Measurements from ENCODE around the gene DNAH10.
"Not testable (repeated sequence)": the region's sequence is repeated elsewhere in the genome, so short reads cannot be mapped to it uniquely, and the experiment has no call there.

DNAH10 gene

DNA sequence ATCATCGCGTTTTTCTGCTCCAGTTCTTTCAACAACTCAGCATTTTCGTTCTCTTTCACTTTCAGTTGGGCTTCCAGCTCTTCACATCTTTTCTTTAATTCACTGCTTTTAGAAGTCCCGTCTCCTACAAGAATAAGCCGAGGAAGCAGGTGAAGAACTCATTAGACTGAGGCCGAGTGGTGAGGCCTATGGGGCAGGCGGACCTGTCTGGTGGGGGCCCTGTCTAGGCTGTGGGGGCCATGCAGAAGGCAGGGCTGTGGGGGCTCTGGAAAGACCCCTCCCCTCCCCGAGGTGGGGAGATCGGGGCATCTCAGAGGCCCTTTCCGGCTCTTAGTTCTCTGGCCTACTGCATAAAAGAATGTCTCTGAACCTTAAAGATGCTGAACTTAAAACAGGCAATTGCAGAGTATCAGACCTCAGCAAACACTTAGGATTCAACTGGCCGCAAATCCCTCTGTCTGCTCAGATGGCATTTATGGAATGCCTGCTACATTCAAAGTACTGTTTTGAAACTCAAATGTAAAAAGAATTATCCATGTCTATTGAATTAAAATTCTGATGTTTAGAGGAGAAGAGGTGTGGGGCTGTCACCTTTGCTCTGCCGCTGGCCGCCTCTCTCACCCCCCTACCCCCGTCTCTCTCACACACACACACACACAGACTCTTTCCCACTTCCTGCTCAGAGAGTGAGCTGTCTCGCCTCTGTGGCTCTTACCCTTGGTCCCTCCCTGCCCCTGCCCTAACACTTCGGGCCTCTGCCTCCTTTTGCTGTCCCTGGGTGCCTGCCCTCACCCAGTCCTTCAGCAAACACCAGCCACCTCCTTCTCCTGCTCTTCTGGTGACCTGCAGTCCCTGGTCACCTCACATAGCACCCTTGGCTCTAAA lies 175.8 kb downstream of the DNAH10 start:
- DNase-seq = peak; percentile 62 to 68

GRCh38 chr12:123938679-123939480 lies 176.8 kb downstream of the DNAH10 start:
- DNase-seq = peak; percentile 39

DNA sequence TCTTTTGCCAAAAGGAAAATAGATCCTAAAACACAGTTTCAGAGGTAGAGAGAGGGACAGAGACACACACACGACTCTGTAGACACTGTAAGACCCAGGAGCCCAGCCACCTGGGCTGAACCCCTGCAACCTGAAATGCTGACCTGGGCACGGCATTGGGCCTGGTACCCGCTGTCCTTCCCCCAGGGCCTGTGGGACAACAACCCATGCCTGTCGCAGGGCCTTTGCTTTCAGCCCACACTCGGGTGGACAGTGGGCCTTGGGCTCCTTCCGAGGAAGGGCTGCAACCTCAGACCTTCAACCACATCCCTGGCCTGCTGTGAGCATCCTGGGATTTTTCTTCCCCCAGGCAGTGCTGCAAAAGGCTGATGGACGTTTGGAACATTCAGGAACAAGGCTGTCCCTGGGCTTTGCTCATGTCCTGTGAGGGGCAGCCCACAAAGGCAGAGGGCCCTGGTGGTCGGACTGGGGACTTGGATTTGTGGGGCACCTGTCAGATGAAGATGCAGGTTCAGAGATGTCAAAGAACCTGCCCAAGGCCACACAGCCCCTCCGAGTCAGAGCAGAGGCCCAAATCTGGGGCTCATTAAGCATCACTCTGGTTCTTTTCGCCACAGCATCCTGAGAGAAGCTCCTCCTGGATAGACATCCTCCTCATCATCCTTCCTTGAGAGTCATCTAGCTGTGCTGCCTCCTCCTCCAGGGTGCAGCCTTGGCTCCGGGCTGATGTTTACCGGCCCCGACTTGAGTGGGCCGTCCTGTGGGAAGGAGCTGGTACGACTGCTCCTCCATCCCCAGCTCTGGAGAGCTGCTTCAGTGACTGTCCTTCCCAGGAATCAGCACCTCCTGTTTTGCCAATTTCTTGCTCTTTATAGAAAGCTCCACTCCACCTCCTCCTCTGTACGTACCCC lies 177.9 kb downstream of the DNAH10 start:
- DNase-seq = no peak

GRCh38 chr12:123940627-123940966 lies 178.5 kb downstream of the DNAH10 start:
- DNase-seq = no peak

GRCh38 chr12:123941000-123941399 lies 178.9 kb downstream of the DNAH10 start:
- DNase-seq = peak in 1 of 2 experiments; percentile 8

GRCh38 chr12:123941624-123942237 lies 179.6 kb downstream of the DNAH10 start:
- DNase-seq = peak in 1 of 2 experiments; percentile 1

DNA sequence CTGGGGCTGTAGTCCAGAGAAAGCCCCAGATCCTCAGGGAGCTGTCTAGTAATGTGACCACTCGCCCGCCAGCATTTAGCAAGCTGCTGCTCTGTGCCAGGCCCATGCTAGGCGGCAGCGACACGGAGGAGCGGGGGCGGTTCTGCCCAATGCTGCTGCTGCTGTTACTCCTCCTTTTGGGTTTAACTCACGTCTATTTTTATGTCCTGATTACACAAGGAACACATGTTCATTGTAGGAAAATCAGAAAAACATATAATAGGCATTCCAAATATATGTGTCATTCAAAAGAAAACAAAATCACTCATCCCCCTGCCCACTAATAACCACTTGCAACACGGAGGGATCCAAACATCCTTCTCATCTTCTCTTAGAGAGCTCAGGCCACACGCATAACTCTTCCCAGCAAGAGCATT lies 180.1 kb downstream of the DNAH10 start:
- no peak for DNase-seq

DNA sequence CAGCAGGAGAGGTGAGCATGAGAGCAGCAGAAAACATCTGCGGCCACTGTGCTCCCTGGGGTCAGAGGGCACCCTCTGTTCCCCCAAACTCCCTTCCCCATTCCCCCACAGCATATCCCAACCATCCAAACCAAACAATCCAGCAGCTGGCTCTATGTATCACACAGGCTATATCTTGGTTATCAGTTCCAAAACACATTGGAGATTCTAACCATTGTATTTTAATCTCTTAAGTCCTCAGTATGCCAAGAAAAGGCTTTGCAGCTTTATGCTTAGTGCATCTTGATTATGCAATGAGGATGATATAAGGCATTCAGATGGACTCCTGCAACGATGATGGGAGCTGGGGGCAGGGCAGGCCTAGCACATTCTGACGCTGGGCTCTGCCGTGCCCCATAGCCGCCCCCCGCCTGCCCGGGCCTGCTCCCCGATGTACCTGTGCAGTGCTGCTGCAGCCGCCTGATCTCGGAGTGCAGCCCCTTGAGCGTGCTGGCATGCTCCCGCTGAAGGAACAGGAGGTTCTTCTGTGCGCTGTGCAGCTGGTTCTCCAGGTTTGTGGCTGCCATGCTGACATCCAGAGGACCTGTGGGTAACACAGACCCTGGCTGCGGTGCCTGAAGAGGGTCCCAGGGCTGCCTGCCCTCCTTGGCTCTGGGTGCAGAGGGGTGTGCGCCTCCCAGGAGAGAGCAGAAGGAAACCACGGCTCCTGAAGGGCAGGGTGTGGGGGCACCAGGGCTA lies 181.0 kb downstream of the DNAH10 start:
- DNase-seq = no peak

DNA sequence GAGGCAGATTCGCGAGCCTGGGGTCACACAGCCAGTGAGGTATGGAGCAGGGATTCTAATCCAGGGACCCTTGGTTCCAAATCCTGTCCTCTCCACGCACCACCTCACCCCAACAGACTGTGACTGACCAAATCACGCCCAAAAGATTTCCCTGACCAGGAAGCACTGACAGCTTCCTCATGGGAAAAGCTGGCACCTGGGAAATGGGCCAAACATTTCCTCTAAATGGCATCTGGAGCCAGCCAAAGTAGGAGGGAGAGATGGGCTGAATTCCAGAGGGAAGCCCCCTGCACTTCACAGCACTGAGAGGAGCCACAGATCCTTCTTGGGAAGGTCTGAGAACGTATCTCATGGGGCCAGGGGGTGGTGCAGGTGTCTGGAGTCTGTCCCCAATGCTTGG lies 181.7 kb downstream of the DNAH10 start:
- DNase-seq = no peak

GRCh38 chr12:123944696-123945095 lies 182.6 kb downstream of the DNAH10 start:
- no peak for DNase-seq

DNA sequence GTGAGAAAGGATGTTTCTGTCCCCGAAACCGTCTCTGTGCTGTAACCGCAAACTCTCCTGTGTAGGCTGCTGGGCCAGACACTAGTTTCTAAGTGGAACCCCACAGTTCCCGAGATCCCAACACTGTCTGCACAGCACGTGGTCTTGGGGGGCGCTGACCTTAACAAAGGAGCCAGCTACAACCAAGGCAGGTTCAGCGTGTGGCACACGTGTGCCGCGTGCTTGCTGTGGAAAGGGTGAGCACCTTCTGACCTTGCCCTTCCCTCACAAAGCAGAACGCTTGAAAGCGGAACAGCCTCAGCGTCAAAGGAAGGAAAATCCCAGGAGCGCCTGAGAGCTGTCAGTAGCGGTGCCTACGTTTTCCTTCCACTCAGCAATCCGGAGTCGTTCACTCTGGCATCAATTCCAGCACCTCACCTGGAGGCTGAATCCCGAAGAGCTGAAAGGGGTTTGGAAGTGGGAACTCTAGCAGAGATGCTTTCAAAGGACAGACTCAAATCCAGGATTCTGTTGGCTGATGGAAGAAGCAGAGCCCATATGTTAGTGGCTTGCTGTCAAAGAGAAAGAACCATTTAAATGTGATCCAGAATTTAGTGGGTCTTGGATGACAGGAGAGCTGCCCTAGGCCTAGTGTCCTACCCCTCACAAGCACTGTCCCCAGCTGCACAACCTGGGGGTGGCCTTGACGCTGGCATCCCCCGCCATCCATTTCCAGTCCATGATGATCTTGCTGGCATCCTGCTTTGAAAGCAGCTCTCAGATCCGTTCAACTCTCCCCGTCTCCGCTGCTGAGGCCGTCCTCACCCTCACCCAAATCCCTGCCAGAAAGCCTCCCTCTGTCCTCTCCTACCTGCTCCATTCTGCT lies 183.4 kb downstream of the DNAH10 start:
- no peak for DNase-seq

- DNase-seq = no peak
Measured at GRCh38 chr12:123946152-123946515, 184.0 kb downstream of the DNAH10 start.

GRCh38 chr12:123946516-123947505 lies 184.7 kb downstream of the DNAH10 start:
- DNase-seq = not testable (repeated sequence)

- DNase-seq = not testable (repeated sequence)
Measured at GRCh38 chr12:123947531-123947930, 185.4 kb downstream of the DNAH10 start.

DNA sequence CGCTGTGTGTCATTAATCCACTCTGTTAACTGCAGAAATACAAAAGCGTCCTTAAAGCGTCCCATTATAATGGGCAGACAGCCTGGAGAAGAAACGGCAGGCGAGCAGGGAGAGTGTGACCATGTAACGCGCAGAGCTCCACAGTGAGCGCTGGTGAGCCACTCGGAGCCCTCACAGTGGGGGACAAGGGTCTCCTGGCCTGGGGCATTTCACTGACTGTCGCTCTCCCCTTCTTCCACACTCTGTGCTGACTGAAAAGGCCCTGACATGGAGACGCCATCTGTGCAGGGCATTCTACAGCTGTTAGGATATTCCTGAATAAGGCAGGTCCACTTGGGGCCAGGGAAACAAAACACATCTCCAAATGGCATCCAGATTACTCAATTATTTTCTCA lies 186.3 kb downstream of the DNAH10 start:
- DNase-seq = no peak

DNA sequence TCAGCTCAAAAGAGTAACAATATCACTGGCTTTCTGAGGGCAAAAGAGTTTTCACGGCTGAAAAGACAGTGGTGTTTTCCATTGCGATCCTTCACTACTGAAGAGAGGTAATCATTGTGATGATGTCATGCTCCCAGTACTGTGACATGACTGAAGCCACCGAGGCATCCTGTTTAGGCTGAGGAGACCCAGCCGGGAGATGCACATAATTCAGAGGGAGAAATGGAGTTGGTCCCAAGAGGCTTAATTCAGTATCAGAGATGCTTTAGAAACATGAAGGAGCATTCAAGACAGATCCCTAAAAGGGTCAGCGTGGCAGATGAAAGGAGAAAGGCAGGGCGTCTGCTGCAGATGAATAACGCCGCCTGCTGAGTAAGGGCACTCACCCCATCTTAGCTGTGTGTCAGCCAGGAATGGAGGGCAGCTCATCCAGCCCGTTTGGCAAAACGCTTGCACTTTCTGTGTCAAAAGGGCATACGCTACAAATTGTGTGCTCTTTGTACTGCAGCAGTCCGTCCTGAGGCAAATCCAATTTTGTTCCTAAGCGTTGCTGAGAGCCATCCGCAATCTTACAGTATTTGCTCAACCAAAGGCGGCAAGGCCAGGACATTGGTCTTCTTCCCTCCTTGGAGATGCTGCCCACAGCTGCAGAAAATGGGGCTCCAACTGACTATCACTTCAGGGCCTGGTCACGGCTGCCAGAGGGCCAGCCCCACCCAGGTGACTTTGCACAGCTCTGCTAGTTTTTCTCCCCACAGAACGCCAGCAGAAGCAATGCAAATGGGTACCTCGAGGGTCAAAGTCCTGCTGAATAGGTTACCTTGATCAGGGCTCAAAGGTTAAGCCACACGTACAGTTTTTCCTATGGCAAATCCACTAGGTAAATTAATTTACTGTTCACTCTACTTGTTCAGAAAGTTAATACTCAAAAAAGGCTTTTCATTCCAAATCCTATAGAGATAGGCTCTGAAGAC lies 187.0 kb downstream of the DNAH10 start:
- no peak for DNase-seq

DNA sequence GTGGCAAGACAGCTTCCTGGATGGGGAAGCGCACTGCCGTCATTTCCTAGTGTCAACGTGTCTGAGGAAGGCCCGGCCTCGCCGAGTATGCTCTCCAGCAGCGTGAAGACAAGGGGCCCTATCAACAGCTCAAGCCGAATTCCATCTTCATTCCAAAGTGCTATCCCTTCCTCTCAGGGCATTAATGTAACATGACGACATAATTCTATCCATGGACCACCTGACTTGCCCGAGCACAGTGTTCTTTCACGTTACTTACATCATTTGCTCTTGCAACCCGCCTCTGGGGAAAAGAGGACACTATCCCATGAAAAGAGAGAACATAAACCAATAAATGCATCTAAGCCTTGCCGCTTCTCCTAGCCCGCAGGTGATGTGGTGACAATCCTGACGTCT lies 187.7 kb downstream of the DNAH10 start:
- DNase-seq = no peak
